ENCODE data around the gene RALGPS2. TPM values are rescaled to one million over a fixed set of nuclear protein-coding genes. Genes with fewer than 3 reads are reported as not detected.

Gene RALGPS2
- total and polyA plus RNA-seq, 8 donors, result 3.1 to 72.3 (median 8.3) TPM

DNA sequence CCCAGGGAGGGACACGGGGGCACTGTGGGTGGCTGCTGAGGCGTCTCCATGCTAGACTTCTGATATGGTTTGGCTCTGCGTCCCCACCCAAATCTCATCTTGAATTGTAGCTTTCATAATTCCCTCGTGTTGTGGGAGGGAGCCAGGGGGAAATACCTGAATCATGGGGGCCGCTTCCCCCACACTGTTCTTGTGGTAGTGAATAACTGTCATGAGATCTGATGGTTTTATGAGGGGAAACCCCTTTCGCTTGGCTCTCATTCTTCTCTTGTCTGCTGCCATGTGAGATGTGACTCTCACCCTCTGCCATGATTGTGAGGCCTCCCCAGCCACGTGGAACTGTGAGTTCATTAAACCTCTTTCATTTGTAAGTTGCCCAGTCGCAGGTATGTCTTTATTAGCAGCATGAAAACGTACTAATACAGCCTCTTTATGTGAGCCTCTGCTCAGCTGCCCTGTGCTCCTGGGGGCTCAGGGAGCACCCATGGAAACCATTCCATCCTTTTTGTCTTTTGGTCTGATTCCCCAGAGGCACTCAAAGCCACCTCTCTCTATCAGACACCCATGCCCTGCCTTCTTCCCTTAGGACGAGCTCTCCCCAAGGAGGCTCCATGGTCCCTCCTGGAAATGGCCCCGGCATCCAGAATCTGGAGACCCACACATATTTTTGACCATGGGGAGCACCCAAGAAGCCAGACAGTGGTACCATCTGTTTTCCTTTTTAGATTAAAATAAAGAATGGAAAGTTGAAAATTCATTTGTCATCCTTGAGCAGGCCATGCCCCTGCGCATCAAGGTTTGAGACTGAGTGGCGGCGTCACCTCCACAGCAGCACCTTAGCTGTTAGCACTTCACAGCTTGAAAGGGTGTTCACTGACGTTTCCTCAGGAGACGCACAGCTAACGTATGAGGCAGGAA is 234.8 kb downstream of the RALGPS2 start:
- H3K9me3 ChIP-seq, result peaks cover 0 to 8% (median 5%) of the 10 kb centered on the region in 4 donors
- 82 to 87% (median 84%) methylated on average over 17 of the region's 17 CpGs for WGBS, 5 donors
- no peak for DNase-seq

DNA sequence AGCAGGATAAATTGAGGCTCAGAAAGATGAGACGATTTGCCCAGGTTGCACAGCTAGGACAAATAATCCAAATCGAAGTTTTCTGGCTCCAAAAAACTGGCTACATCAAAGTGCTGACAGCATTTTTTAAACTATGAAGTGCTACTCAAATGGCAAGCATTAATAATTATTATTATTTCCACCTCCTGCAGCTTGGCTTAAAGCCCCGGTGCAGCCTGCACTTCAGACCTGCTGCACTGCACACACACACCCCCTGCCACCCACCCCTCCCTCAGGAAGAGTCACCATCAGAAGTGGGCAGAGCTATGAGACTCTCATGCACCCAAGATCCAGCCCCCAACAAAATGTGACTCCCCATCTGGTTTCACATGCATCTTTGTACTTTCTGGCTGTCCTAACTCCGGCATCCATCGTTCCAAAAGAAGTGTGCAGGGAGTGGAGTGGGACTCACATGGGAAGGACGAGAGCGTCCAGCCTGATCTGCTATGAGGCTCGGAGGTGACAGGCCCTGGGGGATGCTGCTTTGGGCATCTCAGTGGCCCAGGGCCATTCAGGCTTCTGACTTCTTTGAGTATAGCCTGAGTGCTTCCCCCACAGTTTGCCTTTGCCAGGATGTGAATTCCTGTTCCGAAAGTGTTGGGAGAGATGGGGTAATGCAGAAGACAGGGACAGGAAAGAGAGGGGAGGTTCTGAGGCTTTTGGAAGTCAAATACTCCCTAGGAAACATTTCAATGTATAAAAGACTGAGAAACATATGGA is 235.6 kb downstream of the RALGPS2 start:
- Histone ChIP-seq H3K4me1 (peaks cover 0 to 2% (median 0%) of the 10 kb centered on the region in 4 donors), H3K27ac (no peak overlapping the region), H3K36me3 (no peaks in the 10 kb centered on the region), H3K27me3 (no peaks in the 10 kb centered on the region), H3K4me3 (no peak overlapping the region), H3K9me3 (peaks cover 0 to 15% (median 11%) of the 10 kb centered on the region in 4 donors)
- no peak for TF ChIP-seq POLR2A (IDR thresholded peaks at IDR 0.05)
- TF ChIP-seq, protein P1, sequence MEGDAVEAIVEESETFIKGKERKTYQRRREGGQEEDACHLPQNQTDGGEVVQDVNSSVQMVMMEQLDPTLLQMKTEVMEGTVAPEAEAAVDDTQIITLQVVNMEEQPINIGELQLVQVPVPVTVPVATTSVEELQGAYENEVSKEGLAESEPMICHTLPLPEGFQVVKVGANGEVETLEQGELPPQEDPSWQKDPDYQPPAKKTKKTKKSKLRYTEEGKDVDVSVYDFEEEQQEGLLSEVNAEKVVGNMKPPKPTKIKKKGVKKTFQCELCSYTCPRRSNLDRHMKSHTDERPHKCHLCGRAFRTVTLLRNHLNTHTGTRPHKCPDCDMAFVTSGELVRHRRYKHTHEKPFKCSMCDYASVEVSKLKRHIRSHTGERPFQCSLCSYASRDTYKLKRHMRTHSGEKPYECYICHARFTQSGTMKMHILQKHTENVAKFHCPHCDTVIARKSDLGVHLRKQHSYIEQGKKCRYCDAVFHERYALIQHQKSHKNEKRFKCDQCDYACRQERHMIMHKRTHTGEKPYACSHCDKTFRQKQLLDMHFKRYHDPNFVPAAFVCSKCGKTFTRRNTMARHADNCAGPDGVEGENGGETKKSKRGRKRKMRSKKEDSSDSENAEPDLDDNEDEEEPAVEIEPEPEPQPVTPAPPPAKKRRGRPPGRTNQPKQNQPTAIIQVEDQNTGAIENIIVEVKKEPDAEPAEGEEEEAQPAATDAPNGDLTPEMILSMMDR (IDR thresholded peaks at IDR 0.05), result no peak
- no peak for TF ChIP-seq EP300 (IDR thresholded peaks at IDR 0.05)
- TF ChIP-seq POLR2AphosphoS5 (IDR thresholded peaks at IDR 0.05), result no peak
- intact Hi-C loops (cut with DNase I; ENCODE audit: low total_unique reads), result no loop called here
- no peak for DNase-seq
- 69 to 86% (median 81%) methylated on average over 9 of the region's 9 CpGs for WGBS, 5 donors

More for the DNA sequence above, 234.8 kb downstream of the RALGPS2 start:
- intact Hi-C loops (cut with DNase I; ENCODE audit: low total_unique reads), result no loop called here
- Histone ChIP-seq H3K4me3 (no peak overlapping the region), H3K36me3 (no peaks in the 10 kb centered on the region), H3K27ac (no peak overlapping the region), H3K4me1 (peaks cover 0 to 10% (median 0%) of the 10 kb centered on the region in 4 donors), H3K27me3 (no peaks in the 10 kb centered on the region)
- TF ChIP-seq, protein P1 (IDR thresholded peaks at IDR 0.05), result no peak
- TF ChIP-seq EP300 (IDR thresholded peaks at IDR 0.05) (no peak), POLR2A (IDR thresholded peaks at IDR 0.05) (no peak), POLR2AphosphoS5 (IDR thresholded peaks at IDR 0.05) (no peak)

DNA sequence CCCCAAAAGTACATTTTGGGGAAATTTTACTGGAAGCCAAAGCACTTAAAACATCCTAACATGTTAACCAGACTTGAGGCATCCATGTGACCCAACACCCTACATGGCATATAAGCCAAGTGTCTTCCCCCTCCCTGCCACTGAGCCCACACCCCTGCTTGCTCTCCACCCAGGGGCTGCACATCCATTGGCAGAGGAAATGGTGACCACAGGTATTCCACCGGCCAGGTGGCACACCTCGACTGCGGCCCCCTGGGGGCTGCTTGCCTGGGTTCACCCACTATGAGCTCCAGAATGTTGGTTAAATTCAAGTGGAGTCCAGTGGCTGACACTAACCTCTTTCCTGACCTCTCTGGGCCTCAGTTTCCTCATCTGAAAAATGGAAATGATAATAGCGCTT is 236.3 kb downstream of the RALGPS2 start:
- Histone ChIP-seq H3K4me1 (no peaks in the 10 kb centered on the region), H3K27ac (no peak overlapping the region), H3K4me3 (no peak overlapping the region), H3K27me3 (no peaks in the 10 kb centered on the region), H3K36me3 (no peaks in the 10 kb centered on the region), H3K9me3 (peaks cover 0 to 15% (median 11%) of the 10 kb centered on the region in 4 donors)
- intact Hi-C loops (cut with DNase I; ENCODE audit: low total_unique reads), result no loop called here
- WGBS, 5 donors, result 88 to 93% (median 89%) methylated on average over 4 of the region's 4 CpGs
- no peak for TF ChIP-seq EP300 (IDR thresholded peaks at IDR 0.05)
- TF ChIP-seq POLR2A (IDR thresholded peaks at IDR 0.05), result no peak
- no peak for TF ChIP-seq POLR2AphosphoS5 (IDR thresholded peaks at IDR 0.05)
- no peak for DNase-seq

DNA sequence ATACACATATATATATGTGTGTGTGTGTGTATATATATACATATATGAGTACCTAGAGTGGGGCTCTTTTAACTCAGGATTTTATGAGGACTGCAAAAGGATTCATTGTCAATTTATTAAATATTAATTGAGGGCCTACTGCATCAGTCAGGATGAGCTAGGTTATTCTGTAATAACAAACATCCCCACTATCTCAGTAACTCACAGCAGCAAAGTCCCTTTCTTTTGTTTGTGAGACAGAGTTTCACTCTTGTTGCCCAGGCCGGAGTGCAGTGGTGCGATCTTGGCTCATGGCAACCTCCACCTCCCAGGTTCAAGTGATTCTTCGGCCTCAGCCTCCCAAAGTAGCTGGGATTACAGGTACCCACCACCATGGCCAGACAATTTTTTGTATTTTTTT is 236.8 kb downstream of the RALGPS2 start:
- Histone ChIP-seq H3K27ac (no peak overlapping the region), H3K36me3 (no peaks in the 10 kb centered on the region), H3K27me3 (no peaks in the 10 kb centered on the region), H3K4me3 (no peak overlapping the region), H3K4me1 (no peaks in the 10 kb centered on the region), H3K9me3 (peaks cover 0 to 15% (median 11%) of the 10 kb centered on the region in 4 donors)
- no peak for TF ChIP-seq POLR2A (IDR thresholded peaks at IDR 0.05)
- TF ChIP-seq, protein P1 (IDR thresholded peaks at IDR 0.05), result no peak
- TF ChIP-seq POLR2AphosphoS5 (IDR thresholded peaks at IDR 0.05), result no peak
- no peak for TF ChIP-seq EP300 (IDR thresholded peaks at IDR 0.05)
- 76 to 99% (median 94%) methylated on average over 3 of the region's 3 CpGs for WGBS, 5 donors
- intact Hi-C loops (cut with DNase I; ENCODE audit: low total_unique reads), result no loop called here
- DNase-seq, result no peak
